A673 (cell line): ENCODE data around the gene CBL.

Source experiments
- EZH2 ChIP-seq: fragments of 200-600 bp; sonication (generic); IDR thresholded peaks from 2 replicates; pipeline ENCODE4 v1.6.1; 2017; ENCODE audit warnings: borderline replicate concordance, low read depth, mild to moderate bottlenecking, mixed read lengths, antibody characterized with exemption, low read length; ENCODE audit not compliant: poor library complexity, severe bottlenecking
- TF ChIP-seq, protein P1 (sequence below): fragments of 300-800, 200-600 bp; sonication (generic); conservative IDR thresholded peaks from 2 replicates; pipeline ENCODE4 v1.5.1; 2017; ENCODE audit warnings: low read depth, mild to moderate bottlenecking, antibody characterized with exemption, low read length, moderate library complexity, mixed read lengths

DNA sequence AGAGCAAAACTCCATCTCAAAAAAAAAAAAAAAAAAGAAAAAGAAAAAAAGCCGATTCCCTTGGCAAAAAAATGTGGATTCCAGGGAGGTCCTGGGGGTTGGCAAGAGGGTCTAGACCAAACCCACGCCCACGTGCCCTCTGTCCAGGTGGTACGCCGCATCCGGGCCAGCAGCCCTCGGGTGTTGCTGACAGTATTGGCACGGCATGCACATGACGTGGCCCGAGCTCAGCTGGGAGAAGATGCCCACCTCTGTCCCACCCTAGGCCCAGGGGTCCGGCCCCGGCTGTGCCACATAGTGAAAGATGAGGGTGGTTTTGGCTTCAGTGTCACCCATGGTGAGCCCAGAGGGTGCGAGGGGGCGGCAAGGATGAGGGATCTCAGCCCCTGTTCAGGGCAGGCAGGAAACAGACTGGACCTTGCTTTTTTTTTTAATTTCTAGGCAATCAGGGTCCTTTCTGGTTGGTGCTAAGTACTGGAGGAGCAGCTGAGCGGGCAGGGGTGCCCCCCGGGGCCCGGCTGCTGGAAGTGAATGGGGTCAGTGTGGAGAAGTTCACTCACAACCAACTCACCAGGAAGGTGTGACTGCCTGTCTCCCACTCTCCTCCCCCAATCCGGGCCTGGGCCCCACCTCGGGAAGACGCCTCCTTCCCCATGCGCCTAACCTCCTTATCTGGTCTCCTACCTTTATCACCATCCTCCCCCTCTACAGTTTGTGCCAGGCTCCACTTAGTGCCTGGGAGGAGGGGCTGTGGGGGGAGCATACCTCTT lies 18.8 kb upstream of the CBL start:
- TF ChIP-seq, protein P1, sequence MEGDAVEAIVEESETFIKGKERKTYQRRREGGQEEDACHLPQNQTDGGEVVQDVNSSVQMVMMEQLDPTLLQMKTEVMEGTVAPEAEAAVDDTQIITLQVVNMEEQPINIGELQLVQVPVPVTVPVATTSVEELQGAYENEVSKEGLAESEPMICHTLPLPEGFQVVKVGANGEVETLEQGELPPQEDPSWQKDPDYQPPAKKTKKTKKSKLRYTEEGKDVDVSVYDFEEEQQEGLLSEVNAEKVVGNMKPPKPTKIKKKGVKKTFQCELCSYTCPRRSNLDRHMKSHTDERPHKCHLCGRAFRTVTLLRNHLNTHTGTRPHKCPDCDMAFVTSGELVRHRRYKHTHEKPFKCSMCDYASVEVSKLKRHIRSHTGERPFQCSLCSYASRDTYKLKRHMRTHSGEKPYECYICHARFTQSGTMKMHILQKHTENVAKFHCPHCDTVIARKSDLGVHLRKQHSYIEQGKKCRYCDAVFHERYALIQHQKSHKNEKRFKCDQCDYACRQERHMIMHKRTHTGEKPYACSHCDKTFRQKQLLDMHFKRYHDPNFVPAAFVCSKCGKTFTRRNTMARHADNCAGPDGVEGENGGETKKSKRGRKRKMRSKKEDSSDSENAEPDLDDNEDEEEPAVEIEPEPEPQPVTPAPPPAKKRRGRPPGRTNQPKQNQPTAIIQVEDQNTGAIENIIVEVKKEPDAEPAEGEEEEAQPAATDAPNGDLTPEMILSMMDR, result no peak
- TF ChIP-seq EZH2, result no peak
